C4-2B (cell line): ENCODE data around the gene SMKR1.

Experiments
- ZFX ChIP-seq: fragments of 450-650 bp; IDR thresholded peaks from 2 replicates; pipeline ENCODE4 v1.6.1; 2017
- TF ChIP-seq, protein P1 (sequence below): fragments of 450-650 bp; conservative IDR thresholded peaks from 2 replicates; pipeline ENCODE4 v1.5.1; 2017; ENCODE audit warnings: mild to moderate bottlenecking

GRCh38 chr7:129560831-129561230, 58.5 kb downstream of the SMKR1 start:
- TF ChIP-seq, protein P1, sequence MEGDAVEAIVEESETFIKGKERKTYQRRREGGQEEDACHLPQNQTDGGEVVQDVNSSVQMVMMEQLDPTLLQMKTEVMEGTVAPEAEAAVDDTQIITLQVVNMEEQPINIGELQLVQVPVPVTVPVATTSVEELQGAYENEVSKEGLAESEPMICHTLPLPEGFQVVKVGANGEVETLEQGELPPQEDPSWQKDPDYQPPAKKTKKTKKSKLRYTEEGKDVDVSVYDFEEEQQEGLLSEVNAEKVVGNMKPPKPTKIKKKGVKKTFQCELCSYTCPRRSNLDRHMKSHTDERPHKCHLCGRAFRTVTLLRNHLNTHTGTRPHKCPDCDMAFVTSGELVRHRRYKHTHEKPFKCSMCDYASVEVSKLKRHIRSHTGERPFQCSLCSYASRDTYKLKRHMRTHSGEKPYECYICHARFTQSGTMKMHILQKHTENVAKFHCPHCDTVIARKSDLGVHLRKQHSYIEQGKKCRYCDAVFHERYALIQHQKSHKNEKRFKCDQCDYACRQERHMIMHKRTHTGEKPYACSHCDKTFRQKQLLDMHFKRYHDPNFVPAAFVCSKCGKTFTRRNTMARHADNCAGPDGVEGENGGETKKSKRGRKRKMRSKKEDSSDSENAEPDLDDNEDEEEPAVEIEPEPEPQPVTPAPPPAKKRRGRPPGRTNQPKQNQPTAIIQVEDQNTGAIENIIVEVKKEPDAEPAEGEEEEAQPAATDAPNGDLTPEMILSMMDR = no peak
- no peak for TF ChIP-seq ZFX
